Activated B cell treated with CpG ODN at 0.5 μM for 24 hours (primary cell): ENCODE data around the gene CDH2. TPM values are rescaled to one million over a fixed set of nuclear protein-coding genes. Genes with fewer than 3 reads are reported as not detected.

Experiments used
- ATAC-seq: fragments of 200-7000 bp; cut with Tn5 transposase; one replicate; pipeline ENCODE4 v1.10.0; 2021; ENCODE audit warnings: low read depth, mild to moderate bottlenecking, moderate library complexity
- CTCF ChIA-PET: fragments of 350-600 bp; sonication (Branson Sonifier 250); formaldehyde crosslinking; loops from one replicate; lab custom pipeline; 2021; ENCODE audit warnings: antibody characterized with exemption; lab: Charles Lee
- POLR2A ChIA-PET: fragments of 350-600 bp; sonication (Branson Sonifier 250); formaldehyde crosslinking; loops from one replicate; lab custom pipeline; 2021; ENCODE audit warnings: antibody characterized with exemption; lab: Charles Lee
- DNase-seq: peaks from one replicate; pipeline ENCODE4 v3.0.0; 2022
- H3K27ac Mint-ChIP-seq: one replicate; pipeline ENCODE4 v1.8.0; 2020; ENCODE audit warnings: mixed read lengths
- H3K27me3 Mint-ChIP-seq: one replicate; pipeline ENCODE4 v1.8.0; 2021; ENCODE audit warnings: mixed read lengths
- H3K36me3 Mint-ChIP-seq: one replicate; pipeline ENCODE4 v1.8.0; 2021; ENCODE audit warnings: low read depth, mixed read lengths
- H3K4me1 Mint-ChIP-seq: one replicate; pipeline ENCODE4 v1.8.0; 2021; ENCODE audit warnings: mixed read lengths
- H3K4me3 Mint-ChIP-seq: one replicate; pipeline ENCODE4 v1.8.0; 2020; ENCODE audit warnings: mild to moderate bottlenecking, mixed read lengths
- H3K9me3 Mint-ChIP-seq: one replicate; pipeline ENCODE4 v1.8.0; 2020; ENCODE audit warnings: mixed read lengths
- CTCF ChIP-seq: fragments of 200-600 bp; IDR thresholded peaks from one replicate; pipeline ENCODE4 v1.8.0; 2022; ENCODE audit warnings: antibody characterized with exemption, mild to moderate bottlenecking
- intact Hi-C: fragments of 100-400 bp; cut with micrococcal nuclease; formaldehyde crosslinking; loops from one replicate; pipeline ENCODE4 v1.15.1; 2024
- total RNA-seq: library from RNA; stranded (reverse); gene quantifications from 2 replicates; pipeline ENCODE4 v1.2.3, GENCODE V29; 2022

CDH2 gene
- total RNA-seq, 1 donor from 2014 or later, result not detected

- H3K4me1 Mint-ChIP-seq, result no peaks in the 10 kb centered on the region
- DNase-seq (no peak), ATAC-seq (no peak)
- POLR2A ChIA-PET, result no interaction called here
- intact Hi-C loops, result no loop called here
- H3K9me3 Mint-ChIP-seq, result no peaks in the 10 kb centered on the region
- no peaks in the 10 kb centered on the region for H3K27me3 Mint-ChIP-seq
- no peak overlapping the region for H3K27ac Mint-ChIP-seq
- H3K36me3 Mint-ChIP-seq, result no peaks in the 10 kb centered on the region
- TF ChIP-seq CTCF, result no peak
- H3K4me3 Mint-ChIP-seq, result no peak overlapping the region
- CTCF ChIA-PET, result no interaction called here
Measured at GRCh38 chr18:28039078-28039477, 137.9 kb downstream of the CDH2 start.

- no peak for TF ChIP-seq CTCF
- H3K9me3 Mint-ChIP-seq, result peaks cover 5% of the 10 kb centered on the region
- ATAC-seq, result no peak
- H3K4me3 Mint-ChIP-seq, result no peak overlapping the region
- no peaks in the 10 kb centered on the region for H3K27me3 Mint-ChIP-seq
- intact Hi-C loops, result no loop called here
- H3K36me3 Mint-ChIP-seq, result no peaks in the 10 kb centered on the region
- no peak overlapping the region for H3K27ac Mint-ChIP-seq
- no peak for DNase-seq
- no peaks in the 10 kb centered on the region for H3K4me1 Mint-ChIP-seq
- POLR2A ChIA-PET, result no interaction called here
- CTCF ChIA-PET, result no interaction called here
Measured at GRCh38 chr18:28036488-28036887, 140.4 kb downstream of the CDH2 start.

- H3K9me3 Mint-ChIP-seq, result peaks cover 5% of the 10 kb centered on the region
- H3K4me3 Mint-ChIP-seq, result no peak overlapping the region
- POLR2A ChIA-PET, result no interaction called here
- TF ChIP-seq CTCF, result no peak
- intact Hi-C loops, result no loop called here
- ATAC-seq, result no peak
- DNase-seq, result no peak
- H3K27me3 Mint-ChIP-seq, result no peaks in the 10 kb centered on the region
- H3K27ac Mint-ChIP-seq, result no peak overlapping the region
- no peaks in the 10 kb centered on the region for H3K4me1 Mint-ChIP-seq
- CTCF ChIA-PET, result no interaction called here
- no peaks in the 10 kb centered on the region for H3K36me3 Mint-ChIP-seq
Measured at GRCh38 chr18:28034567-28034966, 142.4 kb downstream of the CDH2 start.

- intact Hi-C loops, result no loop called here
- Mint-ChIP-seq H3K4me3 (no peak overlapping the region), H3K27ac (no peak overlapping the region), H3K4me1 (no peaks in the 10 kb centered on the region), H3K36me3 (no peaks in the 10 kb centered on the region), H3K9me3 (peaks cover 5% of the 10 kb centered on the region), H3K27me3 (no peaks in the 10 kb centered on the region)
- no peak for DNase-seq
- no peak for ATAC-seq
- no peak for TF ChIP-seq CTCF
- ChIA-PET POLR2A (no interaction called here), CTCF (no interaction called here)
Measured at GRCh38 chr18:28032177-28032576, 144.8 kb downstream of the CDH2 start.

- H3K27ac Mint-ChIP-seq, result no peak overlapping the region
- ChIA-PET POLR2A (interaction anchor here (0.5 kb wide), 1 partner anchor 470 kb away, joined by 3 read pairs; no protein-coding TSS in a partner anchor), CTCF (no interaction called here)
- H3K9me3 Mint-ChIP-seq, result peaks cover 5% of the 10 kb centered on the region
- ATAC-seq, result no peak
- no peak overlapping the region for H3K4me3 Mint-ChIP-seq
- no peaks in the 10 kb centered on the region for H3K4me1 Mint-ChIP-seq
- intact Hi-C loops, result no loop called here
- no peaks in the 10 kb centered on the region for H3K27me3 Mint-ChIP-seq
- H3K36me3 Mint-ChIP-seq, result no peaks in the 10 kb centered on the region
- no peak for DNase-seq
- no peak for TF ChIP-seq CTCF
Measured at GRCh38 chr18:28030458-28030857, 146.5 kb downstream of the CDH2 start.
